Ishikawa (cell line): Measurements from ENCODE around the gene NAA25.

Source experiments
- CEBPB ChIP-seq: IDR thresholded peaks from 2 replicates; pipeline ENCODE4 v1.6.1; 2012
- CREB1 ChIP-seq: IDR thresholded peaks from 2 replicates; pipeline ENCODE4 v1.6.1; 2012; ENCODE audit warnings: low read depth
- EGR1 ChIP-seq: IDR thresholded peaks from 2 replicates; pipeline ENCODE4 v1.6.1; 2012
- EP300 ChIP-seq: IDR thresholded peaks from 2 replicates; pipeline ENCODE4 v1.6.1; 2012; ENCODE audit warnings: borderline replicate concordance
- FOXM1 ChIP-seq: IDR thresholded peaks from 2 replicates; pipeline ENCODE4 v1.6.1; 2012; ENCODE audit warnings: low read depth, borderline replicate concordance
- MAX ChIP-seq: IDR thresholded peaks from 2 replicates; pipeline ENCODE4 v1.6.1; 2012
- NFIC ChIP-seq: IDR thresholded peaks from 2 replicates; pipeline ENCODE4 v1.6.1; 2012
- RAD21 ChIP-seq: IDR thresholded peaks from 2 replicates; pipeline ENCODE4 v1.6.1; 2012; ENCODE audit warnings: low read depth
- TAF1 ChIP-seq: IDR thresholded peaks from 2 replicates; pipeline ENCODE4 v1.6.1; 2012; ENCODE audit warnings: low read depth, mild to moderate bottlenecking
- TCF12 ChIP-seq: IDR thresholded peaks from 2 replicates; pipeline ENCODE4 v1.6.1; 2012; ENCODE audit warnings: low read depth
- TEAD4 ChIP-seq: IDR thresholded peaks from 2 replicates; pipeline ENCODE4 v1.6.1; 2012
- YY1 ChIP-seq: IDR thresholded peaks from 2 replicates; pipeline ENCODE4 v1.6.1; 2012; ENCODE audit warnings: low read depth
- ZBTB7A ChIP-seq: IDR thresholded peaks from 2 replicates; pipeline ENCODE4 v1.6.1; 2012; ENCODE audit warnings: low read depth
- TF ChIP-seq, protein P1 (sequence below): IDR thresholded peaks from 2 replicates; pipeline ENCODE4 v1.6.1; 2012; ENCODE audit warnings: low read depth, mild to moderate bottlenecking
- TF ChIP-seq, protein P2 (sequence below): IDR thresholded peaks from 2 replicates; pipeline ENCODE4 v1.6.1; 2012

The NAA25 gene

DNA sequence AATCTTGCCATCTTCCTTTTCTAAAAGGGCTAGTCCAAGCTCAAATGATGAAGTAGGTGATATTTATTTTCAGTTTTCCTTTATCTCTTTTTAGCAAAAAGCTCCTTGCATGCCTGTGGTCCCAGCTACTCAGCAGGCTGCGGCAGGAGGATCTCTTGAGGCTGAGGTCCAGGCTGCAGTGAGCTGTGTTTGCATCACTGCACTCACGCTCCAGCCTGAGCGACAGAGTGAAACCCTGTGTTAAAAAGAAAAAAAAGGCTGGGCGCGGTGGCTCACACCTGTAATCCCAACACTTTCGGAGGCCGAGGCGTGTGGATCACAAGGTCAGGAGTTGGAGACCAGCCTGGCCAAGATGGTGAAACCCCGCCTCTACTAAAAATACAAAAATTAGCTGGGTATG is 100.6 kb downstream of the NAA25 start:
- TF ChIP-seq ZBTB7A (no peak), CEBPB (no peak), EP300 (no peak), MAX (no peak), TAF1 (no peak), TCF12 (no peak), CREB1 (no peak), YY1 (no peak), EGR1 (no peak), RAD21 (no peak), FOXM1 (no peak), TEAD4 (no peak), NFIC (no peak)
- TF ChIP-seq, protein P1, sequence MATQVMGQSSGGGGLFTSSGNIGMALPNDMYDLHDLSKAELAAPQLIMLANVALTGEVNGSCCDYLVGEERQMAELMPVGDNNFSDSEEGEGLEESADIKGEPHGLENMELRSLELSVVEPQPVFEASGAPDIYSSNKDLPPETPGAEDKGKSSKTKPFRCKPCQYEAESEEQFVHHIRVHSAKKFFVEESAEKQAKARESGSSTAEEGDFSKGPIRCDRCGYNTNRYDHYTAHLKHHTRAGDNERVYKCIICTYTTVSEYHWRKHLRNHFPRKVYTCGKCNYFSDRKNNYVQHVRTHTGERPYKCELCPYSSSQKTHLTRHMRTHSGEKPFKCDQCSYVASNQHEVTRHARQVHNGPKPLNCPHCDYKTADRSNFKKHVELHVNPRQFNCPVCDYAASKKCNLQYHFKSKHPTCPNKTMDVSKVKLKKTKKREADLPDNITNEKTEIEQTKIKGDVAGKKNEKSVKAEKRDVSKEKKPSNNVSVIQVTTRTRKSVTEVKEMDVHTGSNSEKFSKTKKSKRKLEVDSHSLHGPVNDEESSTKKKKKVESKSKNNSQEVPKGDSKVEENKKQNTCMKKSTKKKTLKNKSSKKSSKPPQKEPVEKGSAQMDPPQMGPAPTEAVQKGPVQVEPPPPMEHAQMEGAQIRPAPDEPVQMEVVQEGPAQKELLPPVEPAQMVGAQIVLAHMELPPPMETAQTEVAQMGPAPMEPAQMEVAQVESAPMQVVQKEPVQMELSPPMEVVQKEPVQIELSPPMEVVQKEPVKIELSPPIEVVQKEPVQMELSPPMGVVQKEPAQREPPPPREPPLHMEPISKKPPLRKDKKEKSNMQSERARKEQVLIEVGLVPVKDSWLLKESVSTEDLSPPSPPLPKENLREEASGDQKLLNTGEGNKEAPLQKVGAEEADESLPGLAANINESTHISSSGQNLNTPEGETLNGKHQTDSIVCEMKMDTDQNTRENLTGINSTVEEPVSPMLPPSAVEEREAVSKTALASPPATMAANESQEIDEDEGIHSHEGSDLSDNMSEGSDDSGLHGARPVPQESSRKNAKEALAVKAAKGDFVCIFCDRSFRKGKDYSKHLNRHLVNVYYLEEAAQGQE, result no peak
- TF ChIP-seq, protein P2, sequence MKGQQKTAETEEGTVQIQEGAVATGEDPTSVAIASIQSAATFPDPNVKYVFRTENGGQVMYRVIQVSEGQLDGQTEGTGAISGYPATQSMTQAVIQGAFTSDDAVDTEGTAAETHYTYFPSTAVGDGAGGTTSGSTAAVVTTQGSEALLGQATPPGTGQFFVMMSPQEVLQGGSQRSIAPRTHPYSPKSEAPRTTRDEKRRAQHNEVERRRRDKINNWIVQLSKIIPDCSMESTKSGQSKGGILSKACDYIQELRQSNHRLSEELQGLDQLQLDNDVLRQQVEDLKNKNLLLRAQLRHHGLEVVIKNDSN, result no peak

DNA sequence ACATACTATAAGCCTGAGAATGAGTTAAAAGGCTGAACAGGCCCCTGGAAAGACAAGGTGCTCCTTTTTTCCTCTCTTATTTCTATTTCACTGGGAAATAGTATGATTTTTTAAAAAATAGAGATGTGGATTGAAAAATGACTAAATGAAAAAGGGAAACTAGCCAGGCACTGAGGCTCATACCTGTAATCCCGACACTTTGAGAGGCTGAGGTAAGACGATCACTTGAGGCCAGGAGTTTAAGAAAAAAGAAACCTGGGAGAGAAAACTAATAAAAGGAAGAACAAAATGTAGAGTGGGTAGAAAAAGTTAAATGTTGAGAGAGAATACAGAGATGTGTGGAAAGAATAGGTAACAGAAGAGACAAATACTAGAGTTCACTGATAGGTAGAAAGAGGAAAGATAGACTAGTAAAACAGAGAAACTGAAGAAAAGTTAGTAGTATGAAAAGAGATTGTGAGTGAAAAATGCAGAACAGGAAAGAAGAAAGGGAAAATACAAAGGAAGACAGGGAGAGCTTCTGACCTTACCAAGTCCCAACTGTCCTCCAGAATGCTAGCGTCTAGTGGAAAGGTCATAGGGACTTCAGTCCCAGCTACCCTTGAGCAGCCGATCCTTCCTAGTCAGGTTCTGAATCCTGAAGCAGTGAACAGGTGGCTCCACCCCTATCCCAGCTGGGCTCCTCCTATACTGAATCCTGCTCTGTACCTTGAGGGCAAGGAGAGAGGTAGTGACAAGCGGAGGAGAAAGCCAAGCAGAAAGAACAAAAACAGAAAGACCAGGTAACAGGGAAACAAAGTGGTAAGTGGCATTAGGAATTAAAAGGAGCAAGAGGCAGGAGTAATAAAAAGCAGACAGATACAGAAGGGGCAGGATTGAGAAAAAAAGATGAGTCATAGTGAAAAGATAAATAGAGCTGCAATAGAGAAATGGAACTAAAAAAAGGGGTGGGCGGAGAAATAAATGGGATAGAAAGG is 102.9 kb downstream of the NAA25 start:
- TF ChIP-seq MAX (no peak), RAD21 (no peak), TCF12 (no peak), CREB1 (no peak), EP300 (no peak)
- TF ChIP-seq, protein P2, result no peak
- TF ChIP-seq, protein P1, result no peak

DNA sequence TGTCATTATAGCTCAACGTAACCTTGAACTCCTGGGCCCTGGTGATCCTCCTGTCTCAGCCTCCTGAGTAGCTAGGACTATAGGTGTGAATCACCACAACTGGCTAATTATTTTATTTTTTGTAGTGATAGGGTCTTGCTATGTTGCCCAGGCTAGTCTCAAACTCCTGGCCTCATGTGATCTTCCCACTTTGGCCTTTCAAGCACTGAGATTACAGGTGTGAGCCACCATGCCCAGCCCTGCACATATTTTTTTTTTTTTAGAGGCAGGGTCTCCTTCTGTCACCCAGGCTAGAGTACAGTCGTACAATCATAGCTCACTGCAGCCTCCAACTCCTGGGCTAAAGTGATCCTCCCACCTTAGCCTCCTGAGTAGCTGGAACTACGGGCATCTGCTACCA is 104.5 kb downstream of the NAA25 start:
- TF ChIP-seq ZBTB7A, result no peak

GRCh38 chr12:112001576-112001975 is 107.0 kb downstream of the NAA25 start:
- TF ChIP-seq MAX, result no peak
- TF ChIP-seq EP300, result no peak
- no peak for TF ChIP-seq TEAD4
- TF ChIP-seq CREB1, result no peak
- TF ChIP-seq CEBPB, result no peak
- TF ChIP-seq ZBTB7A, result no peak
- TF ChIP-seq NFIC, result no peak
- TF ChIP-seq TCF12, result no peak
- TF ChIP-seq, protein P2, result no peak
- TF ChIP-seq EGR1, result no peak
- TF ChIP-seq TAF1, result no peak
- TF ChIP-seq RAD21, result no peak
- TF ChIP-seq FOXM1, result no peak
- no peak for TF ChIP-seq YY1
- TF ChIP-seq, protein P1, result no peak
